RWPE1 (cell line): ENCODE results near the gene TEX53.
A peak's percentile ranks its signal among the peaks of the same experiment; 100 is the strongest.

Source experiments
- CTCF ChIA-PET: fragments of 350-600 bp; sonication (Branson Sonifier 250); formaldehyde crosslinking; extraction: SDS; loops from one replicate; lab custom pipeline; 2021; lab: Yijun Ruan, JAX
- POLR2A ChIA-PET: fragments of 400-600 bp; formaldehyde crosslinking; extraction: SDS; loops from one replicate; lab custom pipeline; 2020; ENCODE audit warnings: antibody characterized with exemption; ENCODE audit not compliant: low non-redundant PET; lab: Yijun Ruan, JAX
- DNase-seq: peaks from one replicate; pipeline ENCODE4 v3.0.0; 2012; ENCODE audit warnings: low spot score
- H3K27ac ChIP-seq: fragments of 450-650 bp; 2 replicates; pipeline ENCODE4 v1.5.1; 2017
- CTCF ChIP-seq: fragments of 450-650 bp; conservative IDR thresholded peaks from 2 replicates; pipeline ENCODE4 v1.5.1; 2017; ENCODE audit warnings: low read depth, mild to moderate bottlenecking

TEX53 gene

GRCh38 chr9:114684036-114684435 is 26.4 kb upstream of the TEX53 start:
- TF ChIP-seq CTCF: no peak
- CTCF ChIA-PET: no interaction called here
- DNase-seq: no peak
- POLR2A ChIA-PET: no interaction called here
- H3K27ac ChIP-seq: no peak overlapping the region

- no peak for TF ChIP-seq CTCF
- ChIA-PET POLR2A (no interaction called here), CTCF (interaction anchor here (0.5 to 2.5 kb wide), 6 partner anchors 9 to 370 kb away, joined by 3 to 19 read pairs (median 4); no protein-coding TSS in a partner anchor)
- DNase-seq: no peak
- H3K27ac ChIP-seq: no peak overlapping the region
These were observed 25.2 kb upstream of the TEX53 start for GRCh38 chr9:114682846-114683245.

- peak; percentile 95 for TF ChIP-seq CTCF
- POLR2A ChIA-PET: no interaction called here
- H3K27ac ChIP-seq: peak within 1 kb of the TSS; percentile 6; the same call in 1 of the 2 replicates
- CTCF ChIA-PET: interaction anchor here (0.5 to 2.7 kb wide), 35 partner anchors 10 to 1355 kb away, joined by 3 to 29 read pairs (median 3); no protein-coding TSS in a partner anchor
- DNase-seq: peak; percentile 78
These were observed 24.2 kb upstream of the TEX53 start, which contains the start of gene TEX48 for GRCh38 chr9:114681594-114682332. Gene TEX48 (minus strand): TSS chr9:114682192. CDS start chr9:114671723, 10,469 bp downstream.

GRCh38 chr9:114680259-114681001 is 22.8 kb upstream of the TEX53 start:
- ChIA-PET CTCF (interaction anchor here (0.5 to 2.7 kb wide), 33 partner anchors 11 to 397 kb away, joined by 3 to 29 read pairs (median 3); no protein-coding TSS in a partner anchor), POLR2A (no interaction called here)
- H3K27ac ChIP-seq: no peak overlapping the region
- DNase-seq: no peak
- TF ChIP-seq CTCF: no peak

GRCh38 chr9:114678795-114679194 is 21.2 kb upstream of the TEX53 start:
- H3K27ac ChIP-seq: no peak overlapping the region
- TF ChIP-seq CTCF: no peak
- DNase-seq: no peak
- ChIA-PET CTCF (interaction anchor here (0.6 to 1.1 kb wide), 3 partner anchors 16 to 1522 kb away, joined by 3 read pairs; no protein-coding TSS in a partner anchor), POLR2A (no interaction called here)

GRCh38 chr9:114678130-114678529 is 20.5 kb upstream of the TEX53 start:
- no peak for TF ChIP-seq CTCF
- H3K27ac ChIP-seq: no peak overlapping the region
- no peak for DNase-seq
- ChIA-PET CTCF (interaction anchor here (0.6 to 1.1 kb wide), 2 partner anchors 16 to 1521 kb away, joined by 3 read pairs; no protein-coding TSS in a partner anchor), POLR2A (no interaction called here)
